ENCODE data around the gene CNIH2.

The CNIH2 gene

GRCh38 chr11:66293777-66294625 is 16.0 kb downstream of the CNIH2 start:
- H3K9ac ChIP-seq (ENCODE audit: low read depth, low read length, poor library complexity, severe bottlenecking) = no peak overlapping the region
- H3K27me3 ChIP-seq (ENCODE audit: insufficient read depth, low read length, poor library complexity, severe bottlenecking) = no peaks in the 10 kb centered on the region
- H3K36me3 ChIP-seq (ENCODE audit: insufficient read depth, low read length) = no peaks in the 10 kb centered on the region
- peaks cover 11% of the 10 kb centered on the region for H3K4me1 ChIP-seq (ENCODE audit: insufficient read depth, low read length, poor library complexity, severe bottlenecking)
- H3K4me2 ChIP-seq (ENCODE audit: low read depth, low read length, poor library complexity, severe bottlenecking) = no peak overlapping the region
- H2AFZ ChIP-seq (ENCODE audit: low read length) = no peak overlapping the region
- no peaks in the 10 kb centered on the region for H3K9me3 ChIP-seq (ENCODE audit: insufficient read depth, low read depth, low read length)
- TF ChIP-seq EZH2phosphoT487 (IDR thresholded peaks at IDR 0.05; ENCODE audit: borderline replicate concordance) = no peak
- no peak for TF ChIP-seq CTCF (conservative IDR thresholded peaks at IDR 0.05; ENCODE audit: low read length)
- no peaks in the 10 kb centered on the region for H4K20me1 ChIP-seq (ENCODE audit: insufficient read depth, low read length, poor library complexity, severe bottlenecking)
- no peak overlapping the region for H3K4me3 ChIP-seq (ENCODE audit: low read length, poor library complexity, severe bottlenecking)
- H3K9me2 ChIP-seq (replicated peaks; ENCODE audit: low read depth, low read length) = no peaks in the 10 kb centered on the region
- H3K79me2 ChIP-seq (ENCODE audit: insufficient read depth, low read length) = no peaks in the 10 kb centered on the region
- no peaks in the 10 kb centered on the region for H3F3A ChIP-seq (ENCODE audit: low read depth)

GRCh38 chr11:66294626-66295620 is 16.9 kb downstream of the CNIH2 start:
- peaks cover 4% of the 10 kb centered on the region for H3K4me1 ChIP-seq (ENCODE audit: insufficient read depth, low read length, poor library complexity, severe bottlenecking)
- no peaks in the 10 kb centered on the region for H3K9me2 ChIP-seq (replicated peaks; ENCODE audit: low read depth, low read length)
- H3K9me3 ChIP-seq (ENCODE audit: insufficient read depth, low read depth, low read length) = no peaks in the 10 kb centered on the region
- H3K79me2 ChIP-seq (ENCODE audit: insufficient read depth, low read length) = no peaks in the 10 kb centered on the region
- no peaks in the 10 kb centered on the region for H3K36me3 ChIP-seq (ENCODE audit: insufficient read depth, low read length)
- no peak overlapping the region for H3K4me2 ChIP-seq (ENCODE audit: low read depth, low read length, poor library complexity, severe bottlenecking)
- H2AFZ ChIP-seq (ENCODE audit: low read length) = no peak overlapping the region
- no peak overlapping the region for H3K9ac ChIP-seq (ENCODE audit: low read depth, low read length, poor library complexity, severe bottlenecking)
- H4K20me1 ChIP-seq (ENCODE audit: insufficient read depth, low read length, poor library complexity, severe bottlenecking) = no peaks in the 10 kb centered on the region
- H3F3A ChIP-seq (ENCODE audit: low read depth) = no peaks in the 10 kb centered on the region
- no peak for TF ChIP-seq CTCF (conservative IDR thresholded peaks at IDR 0.05; ENCODE audit: low read length)
- TF ChIP-seq EZH2phosphoT487 (IDR thresholded peaks at IDR 0.05; ENCODE audit: borderline replicate concordance) = no peak
- no peaks in the 10 kb centered on the region for H3K27me3 ChIP-seq (ENCODE audit: insufficient read depth, low read length, poor library complexity, severe bottlenecking)
- H3K4me3 ChIP-seq (ENCODE audit: low read length, poor library complexity, severe bottlenecking) = no peak overlapping the region

- Histone ChIP-seq H3K9me2 (replicated peaks; ENCODE audit: low read depth, low read length) (no peaks in the 10 kb centered on the region), H3F3A (ENCODE audit: low read depth) (no peaks in the 10 kb centered on the region), H3K27me3 (ENCODE audit: insufficient read depth, low read length, poor library complexity, severe bottlenecking) (no peaks in the 10 kb centered on the region), H3K9me3 (ENCODE audit: insufficient read depth, low read depth, low read length) (no peaks in the 10 kb centered on the region), H3K4me3 (ENCODE audit: low read length, poor library complexity, severe bottlenecking) (no peak overlapping the region), H3K4me1 (ENCODE audit: insufficient read depth, low read length, poor library complexity, severe bottlenecking) (no peaks in the 10 kb centered on the region), H3K4me2 (ENCODE audit: low read depth, low read length, poor library complexity, severe bottlenecking) (no peak overlapping the region), H2AFZ (ENCODE audit: low read length) (no peak overlapping the region), H3K36me3 (ENCODE audit: insufficient read depth, low read length) (no peaks in the 10 kb centered on the region), H3K79me2 (ENCODE audit: insufficient read depth, low read length) (no peaks in the 10 kb centered on the region), H4K20me1 (ENCODE audit: insufficient read depth, low read length, poor library complexity, severe bottlenecking) (no peaks in the 10 kb centered on the region), H3K9ac (ENCODE audit: low read depth, low read length, poor library complexity, severe bottlenecking) (no peak overlapping the region)
- no peak for TF ChIP-seq EZH2phosphoT487 (IDR thresholded peaks at IDR 0.05; ENCODE audit: borderline replicate concordance)
- no peak for TF ChIP-seq CTCF (conservative IDR thresholded peaks at IDR 0.05; ENCODE audit: low read length)
Measured at GRCh38 chr11:66297610-66298009, 19.6 kb downstream of the CNIH2 start.

Data from Loucy (cell line).